HepG2 (cell line): ENCODE measurements around the gene TTC6. TPM values are rescaled to one million over a fixed set of nuclear protein-coding genes. Genes with fewer than 3 reads are reported as not detected.

ENCODE experiments used
- ATF5 ChIP-seq: sonication (generic); formaldehyde crosslinking; IDR thresholded peaks from 2 replicates; pipeline ENCODE4 v1.4.0; 2020; ENCODE audit warnings: mild to moderate bottlenecking, low read depth, missing genetic modification reagents
- BORCS8-MEF2B ChIP-seq: sonication (generic); formaldehyde crosslinking; IDR thresholded peaks from 2 replicates; pipeline ENCODE4 v1.8.0; 2022; ENCODE audit warnings: mild to moderate bottlenecking, missing genetic modification reagents
- EED ChIP-seq: sonication (generic); formaldehyde crosslinking; IDR thresholded peaks from 2 replicates; pipeline ENCODE4 v1.5.0; 2020; ENCODE audit warnings: mild to moderate bottlenecking, missing genetic modification reagents
- JDP2 ChIP-seq: sonication (generic); formaldehyde crosslinking; IDR thresholded peaks from 2 replicates; pipeline ENCODE4 v1.8.1; 2022; ENCODE audit warnings: missing genetic modification reagents, borderline replicate concordance
- KAT7 ChIP-seq: IDR thresholded peaks from 2 replicates; pipeline ENCODE4 v1.6.1; 2018; ENCODE audit warnings: borderline replicate concordance, missing compliant biosample characterization
- LBX2 ChIP-seq: sonication (generic); formaldehyde crosslinking; IDR thresholded peaks from 2 replicates; pipeline ENCODE4 v1.5.0; 2020; ENCODE audit warnings: missing genetic modification reagents, mild to moderate bottlenecking, borderline replicate concordance
- MEIS2 ChIP-seq: sonication (generic); formaldehyde crosslinking; IDR thresholded peaks from 2 replicates; pipeline ENCODE4 v1.9.0; 2021; ENCODE audit warnings: mild to moderate bottlenecking, missing genetic modification reagents
- MXD3 ChIP-seq: IDR thresholded peaks from 2 replicates; pipeline ENCODE4 v1.6.1; 2016; ENCODE audit warnings: mild to moderate bottlenecking, missing biosample characterization, missing genetic modification reagents
- MYPOP ChIP-seq: sonication (generic); formaldehyde crosslinking; IDR thresholded peaks from 2 replicates; pipeline ENCODE4 v1.8.1; 2023; ENCODE audit warnings: mild to moderate bottlenecking, moderate library complexity, missing genetic modification reagents
- PRDM15 ChIP-seq: sonication (generic); formaldehyde crosslinking; IDR thresholded peaks from 2 replicates; pipeline ENCODE4 v1.4.0; 2020; ENCODE audit warnings: missing genetic modification reagents
- RCOR2 ChIP-seq: IDR thresholded peaks from 2 replicates; pipeline ENCODE4 v1.6.1; 2016; ENCODE audit warnings: missing biosample characterization, missing genetic modification reagents
- RELA ChIP-seq: sonication (generic); formaldehyde crosslinking; IDR thresholded peaks from 2 replicates; pipeline ENCODE4 v1.4.0; 2020; ENCODE audit warnings: missing genetic modification reagents
- SETDB1 ChIP-seq: sonication (generic); formaldehyde crosslinking; IDR thresholded peaks from 2 replicates; pipeline ENCODE4 v1.5.1; 2020; ENCODE audit warnings: missing genetic modification reagents, mild to moderate bottlenecking, borderline replicate concordance
- TSC22D2 ChIP-seq: sonication (generic); formaldehyde crosslinking; IDR thresholded peaks from 2 replicates; pipeline ENCODE4 v1.5.1; 2020; ENCODE audit warnings: missing genetic modification reagents, mild to moderate bottlenecking, borderline replicate concordance
- ZBTB7B ChIP-seq: sonication (generic); formaldehyde crosslinking; IDR thresholded peaks from 2 replicates; pipeline ENCODE4 v1.4.0; 2020; ENCODE audit warnings: missing genetic modification reagents
- ZNF143 ChIP-seq: sonication (generic); formaldehyde crosslinking; IDR thresholded peaks from 2 replicates; pipeline ENCODE4 v1.4.0; 2020; ENCODE audit warnings: missing genetic modification reagents
- ZNF451 ChIP-seq: sonication (generic); formaldehyde crosslinking; IDR thresholded peaks from 2 replicates; pipeline ENCODE4 v1.5.0; 2020; ENCODE audit warnings: mild to moderate bottlenecking, missing genetic modification reagents
- ZNF468 ChIP-seq: sonication (generic); formaldehyde crosslinking; IDR thresholded peaks from 2 replicates; pipeline ENCODE4 v1.8.0; 2022; ENCODE audit warnings: mild to moderate bottlenecking, moderate library complexity, missing genetic modification reagents
- ZNF7 ChIP-seq: IDR thresholded peaks from 2 replicates; pipeline ENCODE4 v1.6.1; 2016; ENCODE audit warnings: missing biosample characterization, missing genetic modification reagents
- ZNF768 ChIP-seq: sonication (generic); formaldehyde crosslinking; IDR thresholded peaks from 2 replicates; pipeline ENCODE4 v1.4.0; 2020; ENCODE audit warnings: missing genetic modification reagents
- polyA plus RNA-seq, 8 experiments: library from polyadenylated mRNA; depleted of rRNA in 3 of 8; stranded (reverse) in 7 of 8; unstranded in 1 of 8; fragments of >200 nt; fragmentation: Illumina TruSeq in 4 of 8; extraction: Trizol in 4 of 8; gene quantifications; 2 replicates each; pipeline versions ENCODE4 v1.2.1 to v1.2.3, GENCODE V29; 2011 to 2016; ENCODE audit warnings: low read depth in 4 of 8, missing spikeins in 1 of 8, mixed read lengths in 1 of 8; ENCODE audit not compliant: insufficient read depth in 1 of 8
- total RNA-seq, 5 experiments: library from RNA; depleted of rRNA; stranded (reverse); fragments of >200 nt; fragmentation: Illumina TruSeq; extraction: Trizol; gene quantifications; 2 replicates each; pipeline ENCODE4 v1.2.3, GENCODE V29; 2016; ENCODE audit warnings: low read depth in 1 of 5

Gene TTC6
- total and polyA plus RNA-seq, 2 of the 13 experiments (the other 11 are each of a cell fraction or from before 2014, with no cell fraction given): 9.3 to 27.4 TPM

GRCh38 chr14:37602605-37603453, 7.4 kb downstream of the TTC6 start (continued):
- TF ChIP-seq ZNF143: peak; percentile 67
- TF ChIP-seq SETDB1 (CRISPR knock-in tag): no peak
- TF ChIP-seq RELA (CRISPR knock-in tag): no peak
- TF ChIP-seq ZBTB7B (CRISPR knock-in tag): peak; percentile 80
- TF ChIP-seq ZNF768 (CRISPR knock-in tag): peak; percentile 70
- TF ChIP-seq TSC22D2 (CRISPR knock-in tag): peak; percentile 79; the same call in 1 of the 2 replicates
- peak; percentile 92; the same call in 1 of the 2 replicates for TF ChIP-seq EED (CRISPR knock-in tag)
- TF ChIP-seq MYPOP (CRISPR knock-in tag): no peak
- TF ChIP-seq KAT7 (CRISPR knock-in tag): peak; percentile 87; the same call in 1 of the 2 replicates
- peak; percentile 86; the same call in 1 of the 2 replicates for TF ChIP-seq BORCS8-MEF2B (CRISPR knock-in tag)
- TF ChIP-seq ATF5 (CRISPR knock-in tag): no peak
- TF ChIP-seq ZNF7: peak; percentile 72
- TF ChIP-seq MEIS2 (CRISPR knock-in tag): peak; percentile 79; the same call in 1 of the 2 replicates
- peak; percentile 95 for TF ChIP-seq RCOR2
- no peak; the same call in 1 of the 2 replicates for TF ChIP-seq LBX2 (CRISPR knock-in tag)
- TF ChIP-seq PRDM15 (CRISPR knock-in tag): 0 out of 2 replicates have a peak, but pooled peaks have one; percentile 70
- no peak for TF ChIP-seq JDP2 (CRISPR knock-in tag)
- TF ChIP-seq ZNF451: peak; percentile 29; the same call in 1 of the 2 replicates
- peak; percentile 20; the same call in 1 of the 2 replicates for TF ChIP-seq MXD3 (CRISPR knock-in tag)
- no peak for TF ChIP-seq ZNF468 (CRISPR knock-in tag)
